HL-60 (cell line): ENCODE data around the gene AKAP13.

Experiments used
- GABPA ChIP-seq: IDR thresholded peaks from 2 replicates; pipeline ENCODE4 v1.6.1; 2012; ENCODE audit warnings: low read depth
- POLR2AphosphoS5 ChIP-seq: IDR thresholded peaks from 2 replicates; pipeline ENCODE4 v1.6.1; 2012; ENCODE audit warnings: low read depth
- TF ChIP-seq, protein P1 (sequence below): IDR thresholded peaks from one replicate; pipeline ENCODE4 v1.5.1; 2011; ENCODE audit warnings: low read length, control low read depth, inconsistent platforms; ENCODE audit not compliant: insufficient read depth

DNA sequence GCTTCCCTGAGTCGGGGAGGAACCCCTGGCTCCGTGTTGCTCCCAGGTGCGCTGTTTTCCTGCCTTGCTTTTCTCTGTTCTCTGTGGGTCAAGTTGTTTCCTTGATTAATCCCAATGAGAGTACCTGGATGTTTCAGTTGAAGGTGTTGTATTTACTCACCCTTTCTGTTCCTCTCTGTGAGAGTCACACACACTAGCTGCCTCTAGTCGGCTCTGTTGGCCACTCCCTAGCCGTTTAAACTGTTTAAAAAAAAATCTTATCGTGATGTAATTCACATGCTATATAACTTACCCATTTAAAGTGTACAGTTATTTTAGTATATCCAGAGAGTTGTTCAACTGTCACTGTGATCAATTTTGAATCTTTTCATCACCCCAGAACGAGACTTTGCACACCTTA, 74.0 kb downstream of the AKAP13 start:
- TF ChIP-seq POLR2AphosphoS5: no peak
- TF ChIP-seq, protein P1, sequence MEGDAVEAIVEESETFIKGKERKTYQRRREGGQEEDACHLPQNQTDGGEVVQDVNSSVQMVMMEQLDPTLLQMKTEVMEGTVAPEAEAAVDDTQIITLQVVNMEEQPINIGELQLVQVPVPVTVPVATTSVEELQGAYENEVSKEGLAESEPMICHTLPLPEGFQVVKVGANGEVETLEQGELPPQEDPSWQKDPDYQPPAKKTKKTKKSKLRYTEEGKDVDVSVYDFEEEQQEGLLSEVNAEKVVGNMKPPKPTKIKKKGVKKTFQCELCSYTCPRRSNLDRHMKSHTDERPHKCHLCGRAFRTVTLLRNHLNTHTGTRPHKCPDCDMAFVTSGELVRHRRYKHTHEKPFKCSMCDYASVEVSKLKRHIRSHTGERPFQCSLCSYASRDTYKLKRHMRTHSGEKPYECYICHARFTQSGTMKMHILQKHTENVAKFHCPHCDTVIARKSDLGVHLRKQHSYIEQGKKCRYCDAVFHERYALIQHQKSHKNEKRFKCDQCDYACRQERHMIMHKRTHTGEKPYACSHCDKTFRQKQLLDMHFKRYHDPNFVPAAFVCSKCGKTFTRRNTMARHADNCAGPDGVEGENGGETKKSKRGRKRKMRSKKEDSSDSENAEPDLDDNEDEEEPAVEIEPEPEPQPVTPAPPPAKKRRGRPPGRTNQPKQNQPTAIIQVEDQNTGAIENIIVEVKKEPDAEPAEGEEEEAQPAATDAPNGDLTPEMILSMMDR: no peak
- TF ChIP-seq GABPA: no peak
